ENCODE data around the gene SMAD5.

SMAD5 gene

DNA sequence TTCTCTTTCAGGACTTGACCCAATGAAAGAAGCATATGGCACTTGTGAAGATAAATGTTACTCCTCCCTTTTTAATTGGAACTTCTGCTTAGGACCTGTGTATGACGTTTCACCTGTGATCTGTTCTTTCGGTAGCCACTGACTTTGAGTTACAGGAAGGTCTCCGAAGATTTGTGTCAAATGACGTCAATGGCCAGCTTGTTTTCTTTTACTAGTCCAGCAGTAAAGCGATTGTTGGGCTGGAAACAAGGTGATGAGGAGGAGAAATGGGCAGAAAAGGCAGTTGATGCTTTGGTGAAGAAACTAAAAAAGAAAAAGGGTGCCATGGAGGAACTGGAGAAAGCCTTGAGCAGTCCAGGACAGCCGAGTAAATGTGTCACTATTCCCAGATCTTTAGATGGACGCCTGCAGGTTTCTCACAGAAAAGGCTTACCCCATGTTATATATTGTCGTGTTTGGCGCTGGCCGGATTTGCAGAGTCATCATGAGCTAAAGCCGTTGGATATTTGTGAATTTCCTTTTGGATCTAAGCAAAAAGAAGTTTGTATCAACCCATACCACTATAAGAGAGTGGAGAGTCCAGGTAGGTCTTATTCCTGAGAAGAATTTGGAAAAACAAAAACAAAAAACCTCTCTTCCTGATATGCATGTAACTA is 21.1 kb downstream of the SMAD5 start:
- FAIRE-seq, result no peak

DNA sequence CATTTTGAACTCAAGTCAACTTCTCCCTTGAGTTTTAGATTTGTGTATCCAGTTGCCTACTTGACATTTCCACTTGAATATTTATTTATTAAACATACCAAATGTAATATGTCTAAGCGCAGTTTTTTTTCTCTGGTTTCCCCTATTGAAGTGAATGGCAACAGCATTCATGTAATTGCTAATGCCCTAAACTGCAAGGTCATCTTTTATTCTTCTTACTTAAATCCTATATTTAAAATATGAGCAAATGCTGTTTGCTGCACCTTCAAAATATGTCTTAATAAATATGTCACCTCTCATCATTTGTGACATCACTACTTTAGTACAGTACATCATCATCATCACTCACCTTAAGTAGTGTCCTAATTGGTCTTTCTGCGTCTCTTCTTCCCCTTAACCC is 22.4 kb downstream of the SMAD5 start:
- no peak for DNase-seq (ENCODE audit: insufficient read length, low spot score)
- FAIRE-seq, result no peak

More for the DNA sequence above, 21.1 kb downstream of the SMAD5 start:
- DNase-seq (ENCODE audit: insufficient read length, low spot score), result no peak

DNA sequence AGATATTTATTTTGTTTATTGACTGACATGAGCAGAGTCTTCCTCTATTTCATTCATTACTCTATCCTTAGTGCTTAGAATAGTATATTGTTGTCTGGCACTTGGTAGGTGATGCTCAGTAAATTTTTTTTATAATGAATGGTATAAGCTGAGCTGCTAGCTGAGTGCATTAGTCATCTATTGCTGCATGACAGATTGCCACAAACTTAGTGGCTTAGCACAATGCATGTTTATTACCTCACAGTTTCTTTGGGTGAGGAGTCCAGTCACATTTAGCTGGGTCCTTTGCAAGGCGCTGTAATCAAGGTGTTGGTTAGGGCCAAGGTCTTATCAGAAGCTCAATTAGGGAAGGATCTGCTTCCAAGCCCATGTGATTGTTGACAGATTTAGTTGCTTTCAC is 23.1 kb downstream of the SMAD5 start:
- no peak for FAIRE-seq
- no peak for DNase-seq (ENCODE audit: insufficient read length, low spot score)

DNA sequence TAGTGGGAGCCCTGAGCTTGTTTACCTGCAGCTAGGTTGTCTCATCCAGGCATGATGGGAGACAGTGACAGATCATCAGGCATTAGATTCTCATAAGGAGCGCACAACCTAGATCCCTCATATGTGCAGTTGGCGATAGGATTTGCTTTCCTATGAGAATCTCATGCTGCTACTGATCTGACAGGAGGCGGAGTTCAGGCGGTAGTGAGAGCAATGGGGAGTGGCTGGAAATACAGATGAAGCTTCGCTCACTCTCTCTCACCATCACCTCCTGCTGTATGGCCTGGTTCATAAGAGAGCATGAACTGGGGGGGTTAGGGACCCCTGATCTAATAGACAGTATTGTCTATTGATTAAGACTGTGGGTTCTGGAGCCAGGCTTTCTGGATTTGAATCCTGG is 24.9 kb downstream of the SMAD5 start:
- DNase-seq (ENCODE audit: insufficient read length, low spot score) (no peak), FAIRE-seq (no peak)

DNA sequence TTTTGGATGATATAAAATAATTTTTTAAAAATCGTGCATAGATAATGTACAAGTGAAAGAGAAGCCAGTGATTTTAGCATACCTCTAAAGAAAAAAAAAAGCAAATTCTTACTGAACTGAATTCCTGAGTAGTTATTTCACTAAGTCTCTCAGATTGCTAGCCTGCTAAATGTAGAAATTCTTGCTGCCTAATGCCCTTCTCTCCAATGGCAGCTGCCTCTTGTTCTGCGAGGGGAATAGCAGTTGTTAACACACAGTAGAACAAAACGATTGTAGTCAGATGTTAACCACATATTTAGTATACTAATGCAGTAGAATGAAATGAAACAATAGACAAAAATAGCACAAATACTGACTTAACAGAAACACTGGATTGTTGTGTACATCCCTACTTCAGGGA is 26.8 kb downstream of the SMAD5 start:
- FAIRE-seq, result peak; percentile 57

DNA sequence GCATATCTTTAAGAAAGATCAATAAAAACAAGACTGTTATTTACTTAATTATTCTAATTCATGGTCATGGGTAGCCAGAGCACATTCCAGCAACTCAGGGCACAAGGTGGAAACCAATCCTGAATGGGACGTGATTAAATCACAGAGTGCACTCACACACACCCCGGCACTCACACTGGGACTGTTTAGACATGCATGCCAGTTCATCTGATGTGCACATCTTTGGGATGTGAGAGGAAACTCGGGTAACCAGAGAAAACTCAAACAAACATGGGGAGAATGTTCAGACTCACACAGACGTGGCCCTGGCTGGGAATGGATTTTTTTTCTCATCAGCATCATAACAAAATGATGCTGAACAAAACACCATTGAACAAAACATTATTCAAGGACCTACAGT is 29.4 kb downstream of the SMAD5 start:
- FAIRE-seq (no peak), DNase-seq (ENCODE audit: insufficient read length, low spot score) (no peak)

More for the DNA sequence above, 26.8 kb downstream of the SMAD5 start:
- no peak for DNase-seq (ENCODE audit: insufficient read length, low spot score)

DNA sequence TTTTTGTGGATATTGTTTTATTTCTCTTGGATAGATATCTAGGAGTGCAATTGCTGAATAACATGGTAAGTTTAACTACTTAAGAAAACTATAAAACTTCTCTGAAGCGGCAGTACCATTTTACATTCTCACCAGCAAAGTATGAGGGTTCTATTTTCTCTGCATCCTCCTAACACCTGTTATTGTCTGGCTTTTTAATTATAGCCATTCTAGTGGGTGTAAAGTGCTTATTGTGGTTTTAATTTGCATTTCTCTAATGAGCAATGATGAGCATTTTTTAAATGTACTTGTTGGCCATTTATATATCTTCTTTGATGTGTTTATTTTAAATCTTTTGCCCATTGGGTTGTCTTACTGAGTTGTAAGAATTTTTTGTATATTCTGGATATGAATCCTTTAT is 31.6 kb downstream of the SMAD5 start:
- FAIRE-seq (peak; percentile 63), DNase-seq (ENCODE audit: insufficient read length, low spot score) (no peak)

DNA sequence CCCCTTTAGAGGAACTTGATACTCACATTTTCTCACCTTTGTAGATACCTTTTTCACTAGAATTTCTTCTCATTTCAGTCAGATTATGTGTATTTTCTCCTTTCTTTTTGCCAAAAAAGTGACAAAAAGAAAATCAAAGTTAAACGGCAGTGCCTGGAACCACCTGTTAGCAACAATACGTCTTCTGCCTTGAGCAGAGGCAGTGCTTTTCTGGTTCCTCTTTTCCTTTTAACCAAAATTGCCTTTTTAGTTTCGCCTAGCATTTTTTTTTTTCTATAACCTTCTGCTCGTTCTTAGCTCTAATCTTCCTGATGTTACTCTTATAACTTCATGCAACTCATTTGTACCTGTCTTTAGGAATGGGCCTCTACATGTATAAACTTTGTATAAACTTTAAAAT is 34.3 kb downstream of the SMAD5 start:
- FAIRE-seq, result peak; percentile 92
- DNase-seq (ENCODE audit: insufficient read length, low spot score), result no peak

DNA sequence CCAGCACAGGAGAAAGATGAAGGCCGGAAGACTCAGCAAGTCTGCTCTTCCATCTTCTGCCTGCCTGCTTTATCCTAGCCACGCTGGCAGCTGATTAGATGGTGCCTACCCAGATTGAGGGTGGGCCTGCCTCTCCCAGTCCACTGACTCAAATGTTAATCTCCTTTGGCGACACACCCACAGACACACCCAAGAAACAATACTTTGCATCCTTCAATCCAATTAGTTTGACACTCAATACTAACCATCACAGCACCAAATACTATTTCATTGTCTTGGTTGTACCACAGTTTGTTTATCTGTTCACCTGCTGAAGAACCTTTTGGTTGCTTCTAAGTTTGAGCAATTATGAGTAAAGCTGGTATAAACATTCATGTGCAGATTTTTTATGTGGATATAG is 36.6 kb downstream of the SMAD5 start:
- DNase-seq (ENCODE audit: insufficient read length, low spot score), result no peak
- FAIRE-seq, result no peak

DNA sequence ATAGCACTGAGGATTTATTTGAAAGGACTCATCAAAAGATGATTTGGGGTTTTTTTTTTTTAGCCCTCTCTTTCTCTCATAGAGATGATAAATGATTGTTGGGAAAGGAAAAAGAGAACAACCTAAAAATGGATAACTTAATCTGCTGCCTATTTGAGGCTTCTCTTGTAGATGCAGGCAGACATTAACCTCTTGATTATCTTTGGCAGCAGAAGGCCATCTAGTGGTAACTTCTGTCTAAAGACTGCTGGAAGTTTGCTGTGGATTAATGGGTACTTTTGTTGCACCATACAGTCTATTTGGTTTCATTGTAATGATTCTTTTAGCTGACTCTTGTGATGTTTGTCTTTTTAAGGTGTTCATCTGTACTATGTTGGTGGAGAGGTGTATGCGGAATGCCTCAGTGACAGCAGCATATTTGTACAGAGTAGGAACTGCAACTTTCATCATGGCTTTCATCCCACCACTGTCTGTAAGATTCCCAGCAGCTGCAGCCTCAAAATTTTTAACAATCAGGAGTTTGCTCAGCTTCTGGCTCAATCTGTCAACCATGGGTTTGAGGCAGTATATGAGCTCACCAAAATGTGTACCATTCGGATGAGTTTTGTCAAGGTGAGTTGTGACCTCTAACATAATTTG is 41.5 kb downstream of the SMAD5 start:
- no peak for DNase-seq (ENCODE audit: insufficient read length, low spot score)
- FAIRE-seq, result peak; percentile 97

DNA sequence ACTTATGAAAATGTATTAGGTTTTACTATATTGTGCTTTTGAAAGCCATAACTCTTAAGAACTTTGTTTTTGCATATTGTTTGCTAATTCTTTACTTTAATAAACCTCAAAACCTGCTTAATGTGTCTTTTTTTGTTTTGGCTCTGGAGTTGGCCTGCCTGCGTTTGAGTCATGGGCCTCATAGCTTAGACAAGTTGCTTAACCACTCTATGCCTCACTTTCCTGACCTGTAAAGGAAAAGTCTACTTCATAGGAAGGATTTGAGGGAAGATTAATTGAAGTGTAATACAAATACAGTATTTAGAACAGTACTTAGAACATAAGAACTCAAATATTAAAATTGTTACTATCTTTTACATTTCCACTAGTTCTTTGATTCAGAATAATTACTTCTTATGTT is 50.0 kb downstream of the SMAD5 start:
- no peak for FAIRE-seq
- no peak for DNase-seq (ENCODE audit: insufficient read length, low spot score)

DNA sequence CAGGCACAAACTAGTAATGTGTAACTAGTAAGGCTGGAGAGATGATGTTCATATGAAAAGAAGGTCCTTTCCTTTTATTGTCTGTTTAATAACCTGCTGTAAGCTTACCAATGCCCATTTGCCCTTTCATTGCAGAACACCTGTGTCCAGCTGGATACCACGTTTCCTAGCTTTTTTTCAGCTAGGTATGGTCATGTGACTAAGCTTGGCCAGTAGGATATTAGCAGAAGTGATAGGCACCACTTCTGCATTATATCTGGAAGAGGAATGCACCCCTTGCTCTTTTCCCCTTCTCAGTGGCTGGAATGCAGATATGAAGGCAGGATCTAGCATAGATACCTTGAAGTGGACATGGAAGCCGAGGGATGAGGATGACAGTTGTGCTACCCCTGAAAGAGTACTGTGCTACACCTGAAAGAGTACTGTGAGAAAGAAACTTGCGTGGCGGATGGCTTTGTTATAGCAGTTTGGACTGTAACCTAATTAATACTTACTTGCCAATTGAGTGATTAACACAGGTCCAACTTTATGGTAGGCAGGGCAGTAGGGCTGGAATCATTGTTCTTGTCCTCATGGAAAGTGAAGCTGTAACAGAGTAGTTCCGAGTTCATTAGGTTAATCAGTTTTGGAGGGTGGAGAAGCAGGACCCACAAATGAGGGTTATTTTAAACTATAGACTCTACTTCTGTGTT is 53.5 kb downstream of the SMAD5 start:
- FAIRE-seq (no peak), DNase-seq (ENCODE audit: insufficient read length, low spot score) (no peak)

DNA sequence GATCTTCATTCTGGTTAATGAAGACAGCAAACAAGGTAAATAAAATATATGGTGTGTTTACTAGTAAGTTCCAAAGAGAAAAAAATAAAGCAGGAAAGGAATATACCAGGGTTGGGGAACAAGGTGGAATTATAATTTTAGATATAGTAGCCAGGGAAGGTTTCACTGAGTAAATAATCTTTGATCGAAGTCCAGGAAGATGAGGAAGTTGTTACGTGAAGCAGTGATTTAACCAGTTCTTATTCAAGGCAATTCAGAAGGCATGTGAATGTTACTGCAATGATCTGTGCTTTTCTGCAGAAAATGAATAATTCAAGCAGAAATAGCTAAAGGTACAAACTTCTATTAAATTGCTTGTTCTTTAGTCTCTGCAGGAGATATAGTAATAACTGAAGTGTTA is 54.2 kb downstream of the SMAD5 start:
- FAIRE-seq, result no peak
- DNase-seq (ENCODE audit: insufficient read length, low spot score), result no peak

DNA sequence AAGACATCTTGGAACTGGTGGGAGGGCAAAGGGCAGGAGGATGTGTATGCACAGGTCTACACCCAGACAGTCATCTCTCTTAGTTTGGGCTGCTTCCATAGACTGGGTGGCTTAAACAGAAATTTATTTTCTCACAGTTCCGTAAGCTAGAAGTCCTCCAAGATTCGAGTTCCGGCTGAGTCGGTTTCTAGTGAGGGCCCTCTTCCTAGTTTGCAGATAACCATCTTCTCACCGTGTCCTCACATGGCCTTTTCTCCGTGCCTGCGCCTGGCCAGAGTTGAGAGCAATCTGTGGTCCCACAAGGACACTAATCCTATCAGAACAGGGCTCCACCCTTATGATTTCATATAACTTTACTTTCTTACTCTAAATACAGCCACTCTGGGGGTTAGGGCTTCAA is 56.2 kb downstream of the SMAD5 start:
- DNase-seq (ENCODE audit: insufficient read length, low spot score) (no peak), FAIRE-seq (no peak)

DNA sequence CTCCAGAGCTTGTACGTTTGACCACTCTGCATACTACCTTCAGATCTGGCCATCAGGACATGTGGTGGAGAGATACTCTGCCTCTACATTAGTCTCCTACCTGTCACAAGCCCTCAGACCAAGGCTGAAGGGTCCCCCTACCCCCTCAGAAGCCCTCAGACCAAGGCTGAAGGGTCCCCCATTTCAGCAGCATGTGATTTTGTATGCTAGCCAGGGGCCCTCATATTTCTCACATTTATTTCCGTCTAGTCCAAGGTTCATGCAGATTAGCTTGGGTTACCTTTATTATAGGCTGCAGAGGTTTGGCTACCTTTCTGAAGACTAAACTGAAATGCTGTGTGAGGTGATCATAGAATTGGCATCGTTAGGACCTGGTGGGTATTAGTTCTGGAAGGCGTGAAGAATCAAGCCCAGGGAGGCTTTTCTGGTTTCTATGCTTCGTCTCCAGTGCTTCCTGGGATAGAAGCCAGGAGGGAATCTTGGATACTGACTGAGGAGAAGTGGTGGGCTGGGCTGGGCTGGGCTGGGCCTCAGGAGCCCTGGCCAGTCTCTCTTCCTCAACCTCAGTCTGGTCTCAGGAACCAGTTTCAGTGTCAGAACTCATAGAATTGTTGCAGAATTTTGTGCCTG is 57.6 kb downstream of the SMAD5 start:
- FAIRE-seq (no peak), DNase-seq (ENCODE audit: insufficient read length, low spot score) (no peak)

DNA sequence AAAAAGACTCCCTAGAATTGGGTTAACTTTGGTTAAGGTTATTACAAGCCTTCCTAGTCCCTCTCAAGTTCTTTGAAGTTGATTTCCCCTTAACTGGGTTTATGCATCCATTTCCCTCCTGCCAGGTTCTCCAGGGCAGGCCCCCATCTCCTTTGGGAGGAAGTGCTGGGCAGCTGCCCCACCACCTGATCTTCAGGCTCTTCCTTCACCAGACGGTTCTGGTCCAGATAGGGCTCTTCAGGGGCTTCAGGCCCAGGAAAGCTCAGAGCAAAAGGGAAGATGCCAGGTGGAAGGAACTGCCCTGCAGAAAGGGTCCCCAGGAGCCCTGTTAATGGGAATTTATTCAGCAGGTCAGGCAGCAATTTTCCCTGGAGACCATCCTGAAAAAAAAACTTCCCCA is 58.3 kb downstream of the SMAD5 start:
- FAIRE-seq (no peak), DNase-seq (ENCODE audit: insufficient read length, low spot score) (no peak)

DNA sequence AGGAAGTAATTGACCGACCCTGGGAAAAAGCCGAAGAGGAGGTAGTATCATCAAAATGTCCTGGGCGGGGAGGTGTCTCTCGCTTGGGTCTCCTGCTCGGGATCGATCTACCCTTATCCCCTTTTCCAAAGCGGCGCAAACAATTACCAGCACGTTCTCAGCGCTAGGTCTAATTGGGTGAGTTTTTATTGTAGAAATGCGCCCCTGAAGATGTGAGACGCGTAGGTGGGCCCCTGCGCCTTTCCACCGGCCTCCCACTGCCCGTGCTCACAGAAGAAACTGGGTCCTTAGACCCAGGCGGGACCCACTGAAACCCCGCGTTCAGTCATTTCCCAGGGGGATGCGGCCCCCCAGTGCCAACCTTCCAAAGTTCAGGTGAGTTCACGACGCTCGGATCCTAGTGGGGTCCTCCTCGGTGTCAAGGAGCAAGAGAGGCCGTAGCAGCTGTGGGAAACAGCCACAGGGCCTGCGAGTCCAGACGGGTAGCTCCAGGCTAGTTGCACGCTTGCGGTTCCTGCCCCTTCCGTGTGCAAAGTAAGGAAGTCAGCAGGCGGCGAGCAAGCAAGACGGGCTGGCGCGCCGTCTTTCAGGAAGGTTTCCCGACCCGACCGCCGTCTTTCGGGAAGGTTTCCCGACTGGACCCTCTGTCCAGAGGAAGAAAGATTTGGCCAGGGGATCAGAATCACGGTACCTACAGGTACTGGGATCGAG is 58.8 kb downstream of the SMAD5 start:
- DNase-seq (ENCODE audit: insufficient read length, low spot score), result no peak
- no peak for FAIRE-seq

DNA sequence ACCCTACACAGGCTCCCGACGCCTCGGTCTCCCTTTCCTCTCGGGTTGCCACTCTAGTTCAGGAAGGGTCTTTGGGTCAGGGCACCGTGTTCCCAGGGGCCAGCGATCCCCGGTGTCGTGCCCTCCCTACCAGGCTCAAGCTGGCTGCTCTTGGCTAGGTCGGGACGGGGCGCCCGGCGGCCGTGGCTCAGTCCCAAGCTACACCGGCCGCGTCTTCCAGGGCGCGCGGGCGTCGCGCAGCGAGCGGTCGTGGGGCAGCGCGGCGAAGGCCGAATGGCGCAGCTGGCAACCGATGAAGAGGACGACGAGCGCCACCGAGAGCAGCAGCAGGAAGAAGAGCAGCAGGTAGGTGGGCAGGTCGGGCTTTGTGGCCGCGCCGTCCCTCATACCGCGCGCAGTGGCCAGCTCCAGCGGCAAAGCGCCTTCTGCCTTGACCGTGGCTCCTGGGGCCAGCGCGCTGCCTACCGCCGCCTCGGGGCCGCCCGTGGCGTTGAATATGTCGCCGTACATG is 59.4 kb downstream of the SMAD5 start:
- no peak for DNase-seq (ENCODE audit: insufficient read length, low spot score)
- FAIRE-seq, result no peak

DNA sequence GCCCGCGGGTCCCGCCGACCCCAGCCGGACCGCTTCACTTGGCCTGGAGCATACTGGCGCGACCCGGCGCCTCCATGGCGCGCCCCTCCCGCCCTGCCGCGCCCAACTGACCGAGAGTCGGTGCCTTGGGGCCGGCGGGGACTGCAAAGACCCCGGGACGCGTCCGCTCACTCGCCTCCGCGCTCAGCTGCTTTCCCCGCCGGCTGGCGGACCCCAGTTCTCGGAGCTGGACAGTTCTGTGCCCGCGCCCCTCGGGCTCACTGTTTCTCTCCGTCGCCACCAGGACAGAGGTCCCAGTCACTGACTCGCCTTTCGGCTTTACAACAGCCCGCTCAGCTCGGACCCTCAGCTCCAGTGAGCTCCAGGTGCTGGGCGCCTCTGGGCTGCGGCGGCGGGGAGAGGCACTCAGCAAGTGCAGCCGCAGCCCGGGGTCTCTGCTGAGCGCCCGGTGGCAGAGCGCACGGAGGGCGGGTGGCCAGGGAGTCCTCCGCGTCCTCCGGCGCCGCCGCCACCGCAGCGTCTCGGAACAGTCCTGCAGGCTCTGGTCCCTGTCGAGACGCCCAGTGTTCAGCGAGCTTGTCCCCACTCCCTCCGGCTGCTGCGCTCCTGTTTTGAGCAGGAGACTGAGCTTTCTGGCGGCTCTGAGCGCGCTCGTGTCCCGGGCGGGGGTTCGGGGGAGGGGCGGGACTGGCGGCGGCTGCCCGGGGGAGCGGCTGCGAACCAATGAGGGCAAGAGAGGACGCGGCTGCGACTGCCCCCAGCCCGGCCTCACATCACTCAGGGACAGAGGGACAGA is 60.1 kb downstream of the SMAD5 start, which contains the start of gene SMIM32:
SMIM32 (minus strand) TSS at position 637 of the 796 bp plus-strand sequence. CDS start 638 bp downstream, outside the sequence.
- DNase-seq (ENCODE audit: insufficient read length, low spot score), result no peak
- no peak for FAIRE-seq
